Natural killer cell treated with Interleukin-12 subunit alpha and Interleukin-12 subunit beta and Interleukin-15 and Interleukin-18, amount 100 ng/mL, for 72 hours (primary cell): ENCODE data around the gene MFSD12. TPM values are rescaled to one million over a fixed set of nuclear protein-coding genes. Genes with fewer than 3 reads are reported as not detected.
"Not testable (repeated sequence)": the region's sequence is repeated elsewhere in the genome, so short reads cannot be mapped to it uniquely, and the experiment has no call there.

Experiments used
- ATAC-seq, 2 donors: fragments of 150-1000 bp; cut with Tn5 transposase in 1 of 2; sonication (Bioruptor Pico), chemical (Tn5 transposase) in 1 of 2; 2 replicates each; pipeline ENCODE4 v1.10.0; 2021
- DNase-seq: peaks from one replicate; pipeline ENCODE4 v3.0.0; 2022; ENCODE audit warnings: low spot score
- H3K27ac Mint-ChIP-seq, 2 donors: 1 replicate in 1 of 2; 2 replicates in 1 of 2; pipeline ENCODE4 v1.8.0; 2022; ENCODE audit warnings: mixed read lengths in 2 of 2, mild to moderate bottlenecking in 1 of 2, moderate library complexity in 1 of 2
- H3K27me3 Mint-ChIP-seq, 2 donors: 1 replicate in 1 of 2; 2 replicates in 1 of 2; pipeline ENCODE4 v1.8.0; 2022; ENCODE audit warnings: mixed read lengths in 2 of 2
- H3K36me3 Mint-ChIP-seq: one replicate; pipeline ENCODE4 v1.8.0; 2022; ENCODE audit warnings: mixed read lengths
- H3K4me1 Mint-ChIP-seq, 2 donors: 1 replicate in 1 of 2; 2 replicates in 1 of 2; pipeline ENCODE4 v1.8.0; 2022; ENCODE audit warnings: low read depth in 2 of 2, mixed read lengths in 2 of 2, mild to moderate bottlenecking in 1 of 2
- H3K4me3 Mint-ChIP-seq: one replicate; pipeline ENCODE4 v1.8.0; 2022; ENCODE audit warnings: mixed read lengths
- H3K9me3 Mint-ChIP-seq: 2 replicates; pipeline ENCODE4 v1.8.0; 2022; ENCODE audit warnings: mixed read lengths
- total RNA-seq, 2 donors: library from RNA; stranded (reverse); gene quantifications; one replicate each; pipeline ENCODE4 v1.2.3, GENCODE V29; 2022

The MFSD12 gene
- total RNA-seq, 2 donors from 2014 or later = 72.2 to 73.1 TPM

DNA sequence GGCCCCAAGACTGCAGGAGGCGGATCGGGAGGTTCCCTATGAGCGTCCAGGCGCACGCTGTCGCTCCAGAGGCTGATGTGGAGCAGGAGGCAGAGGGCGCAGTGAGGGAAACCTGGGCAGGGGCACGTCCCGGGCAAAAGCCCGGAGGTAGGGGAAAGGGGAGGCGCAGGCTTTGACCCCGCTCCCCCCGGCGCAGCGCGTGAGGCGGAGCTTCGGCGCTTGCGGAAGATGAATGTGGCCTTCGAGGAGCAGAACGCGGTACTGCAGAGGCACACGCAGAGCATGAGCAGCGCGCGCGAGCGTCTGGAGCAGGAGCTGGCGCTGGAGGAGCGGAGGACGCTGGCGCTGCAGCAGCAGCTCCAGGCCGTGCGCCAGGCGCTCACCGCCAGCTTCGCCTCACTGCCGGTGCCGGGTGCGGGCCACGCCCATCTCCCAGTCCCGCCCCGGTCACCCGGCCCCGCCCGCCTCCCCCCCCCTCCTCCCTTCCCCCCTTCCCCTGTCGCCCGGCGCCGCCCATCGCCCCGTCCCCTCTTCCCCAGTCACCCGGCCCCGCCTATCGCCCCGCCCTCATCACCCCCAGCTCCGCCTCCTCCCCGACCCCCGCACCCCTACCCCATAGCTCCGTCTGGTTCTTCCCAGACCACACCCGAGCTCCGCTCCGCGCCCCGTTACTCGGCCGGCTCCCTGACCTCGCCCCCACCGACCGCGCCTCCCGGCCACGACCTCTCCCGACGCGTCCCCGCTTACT, 19.5 kb upstream of the MFSD12 start:
- DNase-seq (no peak), ATAC-seq (no peak)
- no peaks in the 10 kb centered on the region for H3K36me3 Mint-ChIP-seq

DNA sequence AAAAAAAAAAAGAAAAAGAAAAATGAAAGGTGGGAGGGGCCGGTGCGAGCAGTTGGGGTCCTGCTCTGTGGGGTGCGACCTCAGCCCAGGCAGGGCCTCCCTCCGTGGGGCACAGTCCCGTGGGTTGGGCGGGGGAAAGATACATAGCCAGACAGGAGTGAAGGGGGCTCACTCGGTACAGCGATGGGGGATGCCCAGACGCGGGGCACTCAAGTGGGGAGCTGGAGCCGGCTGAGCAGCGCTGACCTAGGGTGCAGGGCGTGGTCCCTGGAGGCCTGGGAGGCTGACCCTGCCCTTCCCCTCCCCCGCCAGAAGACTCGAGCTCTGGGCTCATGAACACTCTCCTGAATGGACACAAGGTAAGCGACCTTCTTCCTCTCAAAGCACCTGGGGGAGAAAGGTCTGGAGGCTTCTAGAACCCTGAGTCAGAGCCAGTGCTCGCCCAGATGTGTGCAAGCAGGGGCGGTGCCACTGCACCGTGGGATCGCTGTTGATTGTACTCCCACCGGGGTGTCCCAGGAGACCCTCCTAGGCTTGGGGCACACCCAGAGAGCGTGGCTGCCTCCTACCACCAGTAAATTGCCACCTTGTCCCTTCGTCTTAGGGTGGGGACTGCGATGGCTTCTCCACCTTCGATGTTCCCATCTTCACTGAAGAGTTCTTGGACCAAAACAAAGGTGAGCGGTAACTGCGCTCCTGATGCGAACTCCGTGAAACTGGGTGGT, 18.7 kb upstream of the MFSD12 start:
- H3K4me3 Mint-ChIP-seq = no peak overlapping the region
- H3K36me3 Mint-ChIP-seq = no peaks in the 10 kb centered on the region
- DNase-seq = no peak
- H3K27ac Mint-ChIP-seq = no peak overlapping the region
- peaks cover 8 to 18% of the 10 kb centered on the region in 2 donors for H3K4me1 Mint-ChIP-seq
- H3K27me3 Mint-ChIP-seq = no peaks in the 10 kb centered on the region
- H3K9me3 Mint-ChIP-seq = no peaks in the 10 kb centered on the region
- no peak for ATAC-seq

More for the DNA sequence above, 19.5 kb upstream of the MFSD12 start:
- Mint-ChIP-seq H3K9me3 (no peaks in the 10 kb centered on the region), H3K27me3 (no peaks in the 10 kb centered on the region), H3K4me3 (no peak overlapping the region), H3K27ac (no peak overlapping the region), H3K4me1 (peaks cover 4 to 15% of the 10 kb centered on the region in 2 donors)

DNA sequence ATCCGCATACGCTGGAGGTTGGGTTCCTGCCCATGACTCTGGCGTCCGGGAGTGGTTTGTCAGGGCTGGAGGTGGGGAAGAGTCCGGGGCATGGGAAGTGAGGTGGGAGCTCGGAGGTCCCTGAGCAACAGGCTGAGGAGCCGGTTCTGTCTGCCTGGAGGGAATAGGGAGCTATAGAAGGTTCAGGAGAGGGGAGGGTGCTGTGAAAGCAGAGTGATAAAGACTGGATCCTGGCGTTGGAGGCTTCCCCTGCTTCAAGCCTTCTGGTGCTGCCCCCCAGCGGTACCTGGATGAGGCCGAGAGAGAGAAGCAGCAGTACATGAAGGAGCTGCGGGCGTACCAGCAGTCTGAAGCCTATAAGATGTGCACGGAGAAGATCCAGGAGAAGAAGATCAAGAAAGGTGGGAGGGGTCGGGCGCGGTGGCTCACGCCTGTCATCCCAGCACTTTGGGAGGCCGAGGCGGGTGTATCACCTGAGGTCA, 17.9 kb upstream of the MFSD12 start:
- Mint-ChIP-seq H3K4me1 (peaks cover 8 to 18% of the 10 kb centered on the region in 2 donors), H3K9me3 (no peaks in the 10 kb centered on the region), H3K27ac (no peak overlapping the region), H3K27me3 (no peaks in the 10 kb centered on the region), H3K4me3 (no peak overlapping the region), H3K36me3 (no peaks in the 10 kb centered on the region)
- ATAC-seq = no peak
- no peak for DNase-seq

DNA sequence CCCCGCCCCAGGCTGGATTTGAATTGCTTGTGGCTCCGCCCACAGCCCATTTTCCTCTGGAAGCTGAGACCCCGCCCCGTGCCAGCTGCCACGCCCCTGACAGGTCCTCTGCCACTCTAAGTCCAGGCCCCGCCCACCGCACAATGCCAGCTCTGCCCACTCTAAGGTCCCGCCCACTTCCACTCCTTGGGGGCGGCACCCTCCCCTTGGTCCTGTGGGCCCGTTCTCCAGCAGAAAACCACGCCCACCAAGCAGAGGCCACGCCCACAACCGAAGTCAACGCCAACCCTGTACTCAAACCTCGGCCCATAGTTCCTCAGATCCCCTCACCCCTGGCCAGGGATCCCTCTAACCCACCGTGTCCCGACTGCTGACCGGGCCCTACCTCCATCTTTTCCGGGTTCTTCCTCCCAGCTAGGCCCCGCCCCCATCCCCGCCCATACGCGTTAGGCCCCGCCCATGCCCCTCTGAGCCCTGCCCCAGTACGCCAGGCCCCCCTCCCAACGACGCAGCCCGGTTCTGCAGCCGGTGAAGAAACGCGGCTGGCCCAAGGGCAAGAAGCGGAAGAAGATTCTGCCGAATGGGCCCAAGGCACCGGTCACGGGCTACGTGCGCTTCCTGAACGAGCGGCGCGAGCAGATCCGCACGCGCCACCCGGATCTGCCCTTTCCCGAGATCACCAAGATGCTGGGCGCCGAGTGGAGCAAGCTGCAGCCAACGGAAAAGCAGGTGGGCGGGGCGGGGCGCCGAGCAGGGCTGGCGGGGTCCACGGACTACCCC, 16.7 kb upstream of the MFSD12 start:
- ATAC-seq (peak; percentile 55 to 64), DNase-seq (peak; percentile 88)
- Mint-ChIP-seq H3K9me3 (no peaks in the 10 kb centered on the region), H3K27me3 (no peaks in the 10 kb centered on the region), H3K27ac (no peak overlapping the region), H3K4me1 (peaks cover 8 to 18% of the 10 kb centered on the region in 2 donors), H3K4me3 (peak overlapping the region; percentile 81), H3K36me3 (no peaks in the 10 kb centered on the region)

DNA sequence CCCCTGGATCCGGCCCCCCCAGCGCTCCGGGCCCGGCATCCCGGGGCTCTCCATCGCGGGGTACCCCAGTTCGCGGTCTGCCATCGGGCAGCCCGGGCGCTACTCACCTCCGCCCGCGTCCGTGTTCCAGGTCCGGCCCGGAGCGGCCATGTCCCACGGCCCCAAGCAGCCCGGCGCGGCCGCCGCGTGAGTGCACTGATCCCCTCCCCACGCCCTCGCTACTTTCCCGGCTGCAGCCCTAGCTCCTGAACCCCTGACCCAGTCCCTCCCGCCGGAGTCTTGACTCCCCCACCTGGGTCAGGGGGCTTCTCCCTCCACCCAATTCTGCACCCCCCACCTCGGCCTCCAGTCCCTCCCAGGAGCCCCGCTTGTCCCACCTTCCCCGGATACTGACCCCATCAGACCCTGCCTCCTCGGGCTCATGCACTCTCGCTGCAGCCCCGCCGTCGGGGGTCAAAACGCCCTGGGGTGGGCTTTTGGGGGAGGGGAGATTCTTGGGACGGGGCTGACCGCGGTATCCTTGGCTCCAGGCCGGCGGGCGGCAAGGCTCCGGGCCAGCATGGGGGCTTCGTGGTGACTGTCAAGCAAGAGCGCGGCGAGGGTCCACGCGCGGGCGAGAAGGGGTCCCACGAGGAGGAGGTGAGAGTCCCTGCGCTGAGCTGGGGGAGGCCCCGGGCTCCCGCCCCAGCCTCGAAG, 15.9 kb upstream of the MFSD12 start:
- H3K27ac Mint-ChIP-seq = no peak overlapping the region
- H3K36me3 Mint-ChIP-seq = no peaks in the 10 kb centered on the region
- H3K27me3 Mint-ChIP-seq = no peaks in the 10 kb centered on the region
- peak overlapping the region; percentile 81 for H3K4me3 Mint-ChIP-seq
- H3K4me1 Mint-ChIP-seq = peaks cover 8 to 18% of the 10 kb centered on the region in 2 donors
- DNase-seq (no peak), ATAC-seq (peak; percentile 2 to 11)
- no peaks in the 10 kb centered on the region for H3K9me3 Mint-ChIP-seq

DNA sequence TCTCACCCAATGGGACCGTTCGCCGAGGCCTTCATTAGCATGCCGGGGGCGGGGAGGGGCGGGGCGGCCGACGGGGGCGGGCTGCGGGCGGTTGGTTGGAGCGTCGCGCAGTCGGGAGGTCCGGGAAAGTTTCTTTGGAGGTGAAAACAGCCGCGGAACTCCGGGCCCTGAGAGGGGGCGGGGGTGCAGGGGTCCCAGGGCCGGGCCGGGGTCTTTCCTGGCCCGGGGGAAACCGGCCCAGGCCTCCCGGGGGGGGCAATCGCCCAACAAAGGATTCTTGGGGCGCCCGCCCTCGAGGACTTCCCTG, 15.4 kb upstream of the MFSD12 start, which contains the start of gene HMG20B:
Gene HMG20B, plus strand, starts transcription at position 90 of the 307 bp plus-strand sequence. CDS start 366 bp downstream, outside the sequence.
- Mint-ChIP-seq H3K27me3 (no peaks in the 10 kb centered on the region), H3K4me3 (peak within 1 kb of the TSS; percentile 81), H3K4me1 (peaks cover 8 to 18% of the 10 kb centered on the region in 2 donors), H3K27ac (peak within 1 kb of the TSS in 1 of 2 donors; percentile 35), H3K36me3 (no peaks in the 10 kb centered on the region), H3K9me3 (no peaks in the 10 kb centered on the region)
- DNase-seq (no peak), ATAC-seq (no peak)

DNA sequence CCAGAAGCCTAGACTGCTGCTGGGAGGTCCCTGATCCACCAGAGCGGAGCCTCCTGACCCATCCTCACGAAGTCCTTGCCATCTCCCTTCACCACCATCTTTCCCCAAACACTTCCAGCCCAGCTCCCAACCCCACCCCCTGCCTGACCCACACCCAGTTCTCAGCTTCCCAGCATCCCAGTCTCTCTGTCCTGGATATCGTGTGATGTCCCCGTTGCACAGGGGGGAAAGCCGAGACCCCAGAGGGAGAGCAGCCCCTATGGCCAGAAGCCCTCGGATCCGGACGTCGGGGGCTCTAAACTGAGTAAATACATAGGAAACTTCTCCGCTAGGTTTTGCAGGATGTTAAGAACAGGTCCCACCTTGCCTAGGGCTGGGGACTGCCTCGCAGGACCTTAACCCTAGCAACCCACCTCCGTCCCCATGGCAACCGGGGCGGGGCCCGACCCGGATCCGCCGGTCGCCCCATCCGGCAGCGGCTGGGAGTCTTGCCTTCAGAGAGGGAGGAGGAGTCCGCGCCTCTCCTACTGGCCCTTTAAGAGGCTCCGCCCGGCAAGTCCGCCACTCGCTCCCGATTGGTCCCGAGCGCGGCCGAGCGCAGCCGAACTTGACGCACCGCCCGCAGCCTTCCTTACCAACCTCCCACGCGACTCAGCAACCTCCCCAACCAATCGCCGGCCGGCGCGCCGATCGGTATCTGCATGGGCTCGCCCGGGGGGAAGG, 14.9 kb upstream of the MFSD12 start:
- peaks cover 8 to 18% of the 10 kb centered on the region in 2 donors for H3K4me1 Mint-ChIP-seq
- H3K4me3 Mint-ChIP-seq = peak overlapping the region; percentile 81
- peak; percentile 97 to 98 for ATAC-seq
- H3K9me3 Mint-ChIP-seq = no peaks in the 10 kb centered on the region
- H3K36me3 Mint-ChIP-seq = no peaks in the 10 kb centered on the region
- peak overlapping the region in 1 of 2 donors; percentile 35 for H3K27ac Mint-ChIP-seq
- H3K27me3 Mint-ChIP-seq = no peaks in the 10 kb centered on the region
- DNase-seq = peak; percentile 100

DNA sequence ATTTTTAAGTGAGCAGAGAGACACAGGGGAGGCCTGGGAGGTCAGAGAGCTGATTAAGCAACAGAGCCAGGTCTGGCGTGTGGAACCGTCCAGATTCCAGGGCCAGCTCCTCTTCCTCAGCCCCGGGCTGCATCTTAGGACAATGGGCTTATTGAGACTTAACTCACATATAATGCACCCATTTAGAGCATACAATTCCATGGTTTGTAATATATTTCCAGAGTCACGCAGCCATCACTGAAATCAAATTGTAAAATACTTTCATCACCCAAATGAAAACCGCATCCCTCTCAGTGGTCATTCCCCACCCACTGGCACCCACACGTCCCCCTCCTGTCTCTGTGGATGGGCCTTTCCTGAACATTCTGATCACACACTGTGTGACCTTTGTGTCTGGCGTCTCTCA, 13.2 kb upstream of the MFSD12 start:
- ATAC-seq = no peak
- peaks cover 8 to 18% of the 10 kb centered on the region in 2 donors for H3K4me1 Mint-ChIP-seq
- no peak overlapping the region for H3K4me3 Mint-ChIP-seq
- H3K27ac Mint-ChIP-seq = no peak overlapping the region
- no peak for DNase-seq
- H3K27me3 Mint-ChIP-seq = no peaks in the 10 kb centered on the region
- no peaks in the 10 kb centered on the region for H3K36me3 Mint-ChIP-seq
- H3K9me3 Mint-ChIP-seq = no peaks in the 10 kb centered on the region

DNA sequence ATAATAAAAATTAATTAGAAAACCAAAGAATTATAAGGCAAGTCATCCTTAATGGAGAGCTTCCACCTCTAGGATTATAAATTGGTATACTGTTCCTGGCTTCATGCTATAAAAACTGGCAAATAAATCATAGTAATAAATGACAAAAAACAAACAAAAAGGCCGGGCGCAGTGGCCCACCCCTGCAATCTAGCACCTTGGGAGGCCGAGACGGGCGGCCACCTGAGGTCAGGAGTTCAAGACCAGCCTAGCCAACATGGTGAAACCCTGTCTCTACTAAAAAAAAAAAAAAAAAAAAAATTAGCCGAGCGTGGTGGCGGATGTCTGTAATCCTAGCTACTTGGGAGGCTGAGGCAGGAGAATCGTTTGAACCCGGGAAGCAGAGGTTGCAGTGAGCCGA, 12.7 kb upstream of the MFSD12 start:
- H3K9me3 Mint-ChIP-seq = not testable (repeated sequence)

DNA sequence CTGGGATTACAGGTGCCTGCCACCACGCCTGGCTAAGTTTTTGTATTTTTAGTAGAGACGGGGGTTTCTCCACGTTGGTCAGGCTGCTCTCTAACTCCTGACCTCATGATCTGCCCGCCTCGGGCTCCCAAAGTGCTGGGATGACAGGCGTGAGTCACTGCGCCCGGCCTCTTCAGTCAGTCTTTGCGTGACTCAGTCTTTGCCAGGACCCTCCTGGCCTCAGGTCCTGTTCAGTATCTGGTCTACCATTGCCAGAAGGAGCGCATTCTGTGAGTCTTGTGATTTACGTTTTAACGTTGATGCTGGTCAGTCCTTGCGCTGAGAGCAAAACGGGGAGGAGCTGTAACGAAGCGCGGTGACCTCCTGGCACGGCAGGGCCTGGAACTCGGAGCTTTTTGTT, 7.8 kb upstream of the MFSD12 start:
- H3K4me1 Mint-ChIP-seq = no peaks in the 10 kb centered on the region
- ATAC-seq (no peak), DNase-seq (no peak)
- H3K9me3 Mint-ChIP-seq = no peaks in the 10 kb centered on the region
- no peaks in the 10 kb centered on the region for H3K36me3 Mint-ChIP-seq
- H3K27me3 Mint-ChIP-seq = no peaks in the 10 kb centered on the region
- no peak overlapping the region for H3K4me3 Mint-ChIP-seq
- H3K27ac Mint-ChIP-seq = no peak overlapping the region

More for the DNA sequence above, 12.7 kb upstream of the MFSD12 start:
- peaks cover 8 to 14% of the 10 kb centered on the region in 2 donors for H3K4me1 Mint-ChIP-seq
- ATAC-seq, H3K27ac Mint-ChIP-seq, H3K27me3 Mint-ChIP-seq, H3K4me3 Mint-ChIP-seq, H3K36me3 Mint-ChIP-seq, DNase-seq: not testable (repeated sequence)

DNA sequence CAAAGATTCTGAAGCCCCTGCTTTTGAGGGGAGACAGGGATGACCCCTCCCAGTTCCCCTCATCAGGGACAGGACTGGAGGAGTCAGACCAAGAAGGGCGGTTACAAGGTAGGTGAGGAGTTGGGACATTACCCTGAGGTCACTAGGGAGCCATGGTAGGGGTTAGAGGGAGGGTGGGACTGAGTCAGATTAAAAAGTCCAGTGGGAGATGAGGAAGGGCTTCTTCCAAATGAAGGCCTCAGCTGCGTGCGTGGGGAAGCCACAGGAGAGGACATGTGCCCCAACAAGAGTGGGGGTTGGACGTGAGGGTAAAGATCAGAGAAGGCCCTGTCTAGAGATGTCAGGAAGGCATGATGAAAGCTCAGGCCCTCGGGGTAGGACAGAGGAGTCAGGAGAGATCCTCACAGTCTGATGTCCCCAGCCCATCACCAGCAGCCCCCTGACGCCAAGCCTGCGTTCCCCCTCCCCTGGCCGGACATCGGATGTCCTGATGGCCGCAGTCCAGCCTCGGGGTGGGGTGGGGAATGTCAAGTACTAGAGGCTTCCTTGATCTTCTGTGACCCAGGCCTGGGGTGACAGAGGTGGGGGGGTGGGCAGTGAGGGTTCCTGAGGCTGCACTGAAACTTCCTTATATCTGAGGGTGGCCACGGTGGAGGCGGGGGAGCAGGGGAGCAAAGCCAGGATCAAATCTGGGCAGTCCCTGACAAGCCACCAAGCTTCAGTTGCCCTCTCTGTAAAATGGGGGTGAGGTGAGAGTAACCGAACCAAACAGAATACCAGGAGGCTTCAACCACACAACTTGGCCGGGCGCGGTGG, 6.5 kb upstream of the MFSD12 start:
- DNase-seq (no peak), ATAC-seq (no peak)
- Mint-ChIP-seq H3K9me3 (no peaks in the 10 kb centered on the region), H3K27me3 (no peaks in the 10 kb centered on the region), H3K4me1 (peaks cover 0 to 3% of the 10 kb centered on the region in 2 donors), H3K27ac (no peak overlapping the region), H3K36me3 (no peaks in the 10 kb centered on the region), H3K4me3 (no peak overlapping the region)

DNA sequence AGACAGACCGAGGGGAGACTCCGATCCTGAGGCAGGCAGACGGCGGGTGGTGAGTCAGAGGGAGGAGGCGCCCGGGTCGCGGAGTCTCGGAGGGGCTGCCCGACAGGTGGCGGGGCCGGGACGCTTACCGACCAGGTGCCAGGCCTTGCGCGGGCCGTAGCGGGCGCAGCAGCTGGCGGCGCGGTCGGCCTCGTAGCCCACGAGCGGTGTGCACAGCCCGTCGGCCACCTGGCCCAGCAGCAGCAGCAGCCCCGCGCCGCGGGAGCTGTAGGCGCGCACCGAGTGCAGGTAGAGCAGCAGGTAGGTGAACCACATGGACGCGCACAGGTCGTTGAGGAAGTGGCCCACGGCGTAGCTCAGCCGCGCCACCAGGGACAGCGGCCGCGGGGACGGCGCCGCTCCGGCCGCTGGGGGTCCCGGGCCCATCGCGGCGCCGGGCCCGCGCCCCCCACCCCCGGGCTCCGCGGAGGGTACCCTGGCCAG, 367 bp downstream of the MFSD12 start:
- Mint-ChIP-seq H3K4me1 (peaks cover 22 to 32% of the 10 kb centered on the region in 2 donors), H3K4me3 (peak overlapping the region; percentile 98), H3K27ac (peak overlapping the region; percentile 70 to 87), H3K36me3 (no peaks in the 10 kb centered on the region), H3K27me3 (no peaks in the 10 kb centered on the region), H3K9me3 (no peaks in the 10 kb centered on the region)
- DNase-seq (no peak), ATAC-seq (peak; percentile 37 to 51)
